ENCODE results near the gene UBTD1. TPM values are rescaled to one million over a fixed set of nuclear protein-coding genes. Genes with fewer than 3 reads are reported as not detected.

Gene UBTD1
- total RNA-seq, 4 donors from 2014 or later: 13.7 to 40.0 (median 23.3) TPM

GRCh38 chr10:97563337-97563736 lies 64.6 kb downstream of the UBTD1 start:
- Histone ChIP-seq H3K4me1 (peaks cover 18% of the 10 kb centered on the region in 2 donors), H3K27ac (no peak overlapping the region), H3K4me3 (no peak overlapping the region), H3K9me3 (no peaks in the 10 kb centered on the region), H3K36me3 (no peaks in the 10 kb centered on the region), H3K27me3 (no peaks in the 10 kb centered on the region)
- intact Hi-C loops (cut with DNase I; ENCODE audit: low total_unique reads) (no loop called here), in situ Hi-C loops (cut with MboI; ENCODE audit: low sequenced_read_pairs in 4 of 4) (no loop called here)
- DNase-seq (no peak), ATAC-seq (no peak)
- no peak for TF ChIP-seq CTCF (IDR thresholded peaks at IDR 0.05 in 4 of 5, conservative IDR thresholded peaks at IDR 0.05 in 1 of 5)
- TF ChIP-seq POLR2A (IDR thresholded peaks at IDR 0.05): no peak

GRCh38 chr10:97564776-97565175 lies 66.1 kb downstream of the UBTD1 start:
- TF ChIP-seq CTCF (IDR thresholded peaks at IDR 0.05 in 4 of 5, conservative IDR thresholded peaks at IDR 0.05 in 1 of 5) (no peak), POLR2A (IDR thresholded peaks at IDR 0.05) (no peak)
- Histone ChIP-seq H3K4me1 (peaks cover 19 to 23% of the 10 kb centered on the region in 2 donors), H3K27ac (no peak overlapping the region), H3K27me3 (no peaks in the 10 kb centered on the region), H3K36me3 (peaks cover 0 to 12% of the 10 kb centered on the region in 2 donors), H3K4me3 (no peak overlapping the region), H3K9me3 (no peaks in the 10 kb centered on the region)
- DNase-seq: no peak
- ATAC-seq: no peak
- in situ Hi-C loops (cut with MboI; ENCODE audit: low sequenced_read_pairs in 4 of 4): no loop called here
- intact Hi-C loops (cut with DNase I; ENCODE audit: low total_unique reads): no loop called here

GRCh38 chr10:97566336-97566996 lies 67.7 kb downstream of the UBTD1 start:
- no peak overlapping the region for H3K27ac ChIP-seq
- no peak overlapping the region for H3K4me3 ChIP-seq
- peaks cover 21 to 23% of the 10 kb centered on the region in 2 donors for H3K4me1 ChIP-seq
- no peak for DNase-seq
- H3K36me3 ChIP-seq: peaks cover 0 to 12% of the 10 kb centered on the region in 2 donors
- no peaks in the 10 kb centered on the region for H3K9me3 ChIP-seq
- intact Hi-C loops (cut with DNase I; ENCODE audit: low total_unique reads) (no loop called here), in situ Hi-C loops (cut with MboI; ENCODE audit: low sequenced_read_pairs in 4 of 4) (no loop called here)
- ATAC-seq: no peak
- no peaks in the 10 kb centered on the region for H3K27me3 ChIP-seq
- no peak for TF ChIP-seq POLR2A (IDR thresholded peaks at IDR 0.05)
- no peak for TF ChIP-seq CTCF (IDR thresholded peaks at IDR 0.05 in 4 of 5, conservative IDR thresholded peaks at IDR 0.05 in 1 of 5)

- H3K9me3 ChIP-seq: no peaks in the 10 kb centered on the region
- intact Hi-C loops (cut with DNase I; ENCODE audit: low total_unique reads) (no loop called here), in situ Hi-C loops (cut with MboI; ENCODE audit: low sequenced_read_pairs in 4 of 4) (no loop called here)
- TF ChIP-seq POLR2A (IDR thresholded peaks at IDR 0.05) (no peak), CTCF (IDR thresholded peaks at IDR 0.05 in 4 of 5, conservative IDR thresholded peaks at IDR 0.05 in 1 of 5) (no peak)
- peaks cover 33 to 37% of the 10 kb centered on the region in 2 donors for H3K4me1 ChIP-seq
- H3K27ac ChIP-seq: no peak overlapping the region
- ATAC-seq (no peak), DNase-seq (no peak)
- no peaks in the 10 kb centered on the region for H3K27me3 ChIP-seq
- peaks cover 0 to 12% of the 10 kb centered on the region in 2 donors for H3K36me3 ChIP-seq
- no peak overlapping the region for H3K4me3 ChIP-seq
These were observed 69.2 kb downstream of the UBTD1 start for GRCh38 chr10:97567891-97568290.

Measured in gastrocnemius medialis (tissue), 4 donors.